WTC11 (cell line): ENCODE data around the gene CTBP1. TPM values are rescaled to one million over a fixed set of nuclear protein-coding genes. Genes with fewer than 3 reads are reported as not detected.

ENCODE experiments used
- ATAC-seq: fragments of 200-7000 bp; cut with Tn5 transposase; 2 replicates; pipeline ENCODE4 v1.10.0; 2021; ENCODE audit warnings: mild to moderate bottlenecking, moderate library complexity
- CTCF ChIA-PET: fragments of 300-600 bp; sonication (Branson Sonifier 250); formaldehyde crosslinking; loops from one replicate; lab custom pipeline; 2021; ENCODE audit warnings: antibody characterized with exemption; lab: Charles Lee
- POLR2A ChIA-PET: fragments of 350-600 bp; sonication (Branson Sonifier 250); formaldehyde crosslinking; loops from one replicate; lab custom pipeline; 2021; ENCODE audit warnings: antibody characterized with exemption; lab: Charles Lee
- DNase-seq: peaks from one replicate; pipeline ENCODE4 v3.0.0; 2021; ENCODE audit warnings: low spot score
- H3K27ac Mint-ChIP-seq: 2 replicates; pipeline ENCODE4 v1.8.0; 2021; ENCODE audit warnings: mixed read lengths
- H3K27me3 Mint-ChIP-seq: 2 replicates; pipeline ENCODE4 v1.8.0; 2021; ENCODE audit warnings: low read depth, mild to moderate bottlenecking, moderate library complexity, mixed read lengths
- H3K36me3 Mint-ChIP-seq: 2 replicates; pipeline ENCODE4 v1.8.0; 2021; ENCODE audit warnings: mixed read lengths
- H3K4me1 Mint-ChIP-seq: 2 replicates; pipeline ENCODE4 v1.8.0; 2022; ENCODE audit warnings: mixed read lengths
- H3K4me3 Mint-ChIP-seq: 2 replicates; pipeline ENCODE4 v1.8.0; 2021; ENCODE audit warnings: mild to moderate bottlenecking, moderate library complexity, mixed read lengths
- H3K9me3 Mint-ChIP-seq: 2 replicates; pipeline ENCODE4 v1.8.0; 2021; ENCODE audit warnings: mixed read lengths
- ATF1 ChIP-seq: sonication (generic); formaldehyde crosslinking; IDR thresholded peaks from 2 replicates; pipeline ENCODE4 v1.8.1; 2023; ENCODE audit warnings: mild to moderate bottlenecking, moderate library complexity, missing genetic modification reagents
- CREB1 ChIP-seq: sonication (generic); formaldehyde crosslinking; IDR thresholded peaks from 2 replicates; pipeline ENCODE4 v1.8.0; 2023; ENCODE audit warnings: mild to moderate bottlenecking, missing genetic modification reagents
- ETV6 ChIP-seq: sonication (generic); formaldehyde crosslinking; IDR thresholded peaks from 2 replicates; pipeline ENCODE4 v1.8.1; 2022; ENCODE audit warnings: mild to moderate bottlenecking, missing genetic modification reagents
- FOXP1 ChIP-seq: sonication (generic); formaldehyde crosslinking; IDR thresholded peaks from 2 replicates; pipeline ENCODE4 v1.8.0; 2022; ENCODE audit warnings: missing genetic modification reagents, mild to moderate bottlenecking, moderate library complexity, borderline replicate concordance
- GTF2I ChIP-seq: fragments of 250-450 bp; sonication (Bioruptor Pico); conservative IDR thresholded peaks from 2 replicates; pipeline ENCODE4 v1.4.0; 2021; ENCODE audit warnings: mild to moderate bottlenecking
- KAT7 ChIP-seq: sonication (generic); formaldehyde crosslinking; IDR thresholded peaks from 2 replicates; pipeline ENCODE4 v1.8.1; 2023; ENCODE audit warnings: missing genetic modification reagents, mild to moderate bottlenecking, borderline replicate concordance
- NR1H2 ChIP-seq: sonication (generic); formaldehyde crosslinking; IDR thresholded peaks from 2 replicates; pipeline ENCODE4 v1.9.0; 2021; ENCODE audit warnings: mild to moderate bottlenecking, moderate library complexity, missing genetic modification reagents
- OVOL2 ChIP-seq: fragments of 250-450 bp; sonication (Bioruptor Pico); IDR thresholded peaks from 2 replicates; pipeline ENCODE4 v1.9.0; 2021; ENCODE audit warnings: mild to moderate bottlenecking, borderline replicate concordance
- RORB ChIP-seq: fragments of 250-450 bp; sonication (Bioruptor Pico); IDR thresholded peaks from 2 replicates; pipeline ENCODE4 v1.9.0; 2021; ENCODE audit warnings: mild to moderate bottlenecking
- SOX15 ChIP-seq: fragments of 250-450 bp; sonication (Bioruptor Pico); IDR thresholded peaks from 2 replicates; pipeline ENCODE4 v1.9.0; 2021; ENCODE audit warnings: mild to moderate bottlenecking
- SP1 ChIP-seq: sonication (generic); formaldehyde crosslinking; conservative IDR thresholded peaks from 2 replicates; pipeline ENCODE4 v1.8.1; 2022; ENCODE audit warnings: missing genetic modification reagents
- ZNF138 ChIP-seq: sonication (generic); formaldehyde crosslinking; conservative IDR thresholded peaks from 2 replicates; pipeline ENCODE4 v1.8.1; 2022; ENCODE audit warnings: mild to moderate bottlenecking, moderate library complexity, missing genetic modification reagents
- ZNF219 ChIP-seq: sonication (generic); formaldehyde crosslinking; IDR thresholded peaks from 2 replicates; pipeline ENCODE4 v1.8.0; 2023; ENCODE audit warnings: missing genetic modification reagents, mild to moderate bottlenecking, borderline replicate concordance
- ZNF317 ChIP-seq: sonication (generic); formaldehyde crosslinking; IDR thresholded peaks from 2 replicates; pipeline ENCODE4 v1.8.1; 2023; ENCODE audit warnings: low read depth, mild to moderate bottlenecking, moderate library complexity, missing genetic modification reagents, borderline replicate concordance
- total RNA-seq: library from RNA; stranded (reverse); gene quantifications from 3 replicates; pipeline ENCODE4 v1.2.3, GENCODE V29; 2021
- TF ChIP-seq, protein P1 (sequence below): sonication (generic); formaldehyde crosslinking; IDR thresholded peaks from 2 replicates; pipeline ENCODE4 v1.8.1; 2023; ENCODE audit warnings: mild to moderate bottlenecking, moderate library complexity, missing genetic modification reagents
- TF ChIP-seq, protein P2 (sequence below): sonication (generic); formaldehyde crosslinking; IDR thresholded peaks from 2 replicates; pipeline ENCODE4 v1.8.1; 2022; ENCODE audit warnings: low read depth, missing genetic modification reagents, borderline replicate concordance
- TF ChIP-seq, protein P3 (sequence below): fragments of 250-450 bp; sonication (Bioruptor Pico); IDR thresholded peaks from 2 replicates; pipeline ENCODE4 v1.9.0; 2021; ENCODE audit warnings: mild to moderate bottlenecking
- TF ChIP-seq, protein P4 (sequence below): fragments of 250-450 bp; sonication (Bioruptor Pico); IDR thresholded peaks from 2 replicates; pipeline ENCODE4 v2.1.2; 2022; ENCODE audit warnings: mild to moderate bottlenecking, moderate library complexity
- TF ChIP-seq, protein P5 (sequence below): sonication (generic); formaldehyde crosslinking; IDR thresholded peaks from 2 replicates; pipeline ENCODE4 v1.8.1; 2022; ENCODE audit warnings: low read depth, mild to moderate bottlenecking, moderate library complexity, missing genetic modification reagents, borderline replicate concordance

The CTBP1 gene
- total RNA-seq, 1 experiment from 2014 or later: 143 TPM

DNA sequence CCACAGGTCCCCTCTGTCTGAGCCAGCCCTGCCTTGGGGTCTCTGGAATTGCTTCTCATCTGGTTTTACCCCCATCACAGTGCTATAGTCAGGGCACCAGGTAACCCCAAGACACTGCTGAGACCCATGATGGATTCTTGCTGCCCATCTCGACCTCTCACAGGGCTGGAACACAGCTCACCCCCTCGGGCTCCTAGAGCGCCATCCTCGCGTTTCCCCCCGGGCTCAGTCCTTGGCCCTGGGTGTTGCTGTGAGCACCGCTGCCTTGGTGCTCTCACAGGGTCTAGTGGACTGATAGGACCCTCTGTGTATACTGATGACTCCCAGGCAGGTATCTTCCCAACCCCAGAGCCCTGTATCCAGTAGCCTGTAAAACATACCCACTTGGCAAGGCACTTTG, 49.5 kb upstream of the CTBP1 start:
- TF ChIP-seq GTF2I (CRISPR knock-in tag) (no peak), FOXP1 (CRISPR knock-in tag) (no peak)
- TF ChIP-seq, protein P1, sequence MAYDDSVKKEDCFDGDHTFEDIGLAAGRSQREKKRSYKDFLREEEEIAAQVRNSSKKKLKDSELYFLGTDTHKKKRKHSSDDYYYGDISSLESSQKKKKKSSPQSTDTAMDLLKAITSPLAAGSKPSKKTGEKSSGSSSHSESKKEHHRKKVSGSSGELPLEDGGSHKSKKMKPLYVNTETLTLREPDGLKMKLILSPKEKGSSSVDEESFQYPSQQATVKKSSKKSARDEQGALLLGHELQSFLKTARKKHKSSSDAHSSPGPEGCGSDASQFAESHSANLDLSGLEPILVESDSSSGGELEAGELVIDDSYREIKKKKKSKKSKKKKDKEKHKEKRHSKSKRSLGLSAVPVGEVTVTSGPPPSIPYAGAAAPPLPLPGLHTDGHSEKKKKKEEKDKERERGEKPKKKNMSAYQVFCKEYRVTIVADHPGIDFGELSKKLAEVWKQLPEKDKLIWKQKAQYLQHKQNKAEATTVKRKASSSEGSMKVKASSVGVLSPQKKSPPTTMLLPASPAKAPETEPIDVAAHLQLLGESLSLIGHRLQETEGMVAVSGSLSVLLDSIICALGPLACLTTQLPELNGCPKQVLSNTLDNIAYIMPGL (CRISPR knock-in tag): no peak
- H3K27me3 Mint-ChIP-seq: no peaks in the 10 kb centered on the region
- H3K4me1 Mint-ChIP-seq: peaks cover 33% of the 10 kb centered on the region
- ATAC-seq (no peak), DNase-seq (no peak)
- ChIA-PET CTCF (no interaction called here), POLR2A (no interaction called here)
- H3K4me3 Mint-ChIP-seq: no peak overlapping the region
- H3K36me3 Mint-ChIP-seq: peaks cover 28% of the 10 kb centered on the region
- H3K9me3 Mint-ChIP-seq: no peaks in the 10 kb centered on the region
- peak overlapping the region; percentile 91; the same call in 1 of the 2 replicates for H3K27ac Mint-ChIP-seq

DNA sequence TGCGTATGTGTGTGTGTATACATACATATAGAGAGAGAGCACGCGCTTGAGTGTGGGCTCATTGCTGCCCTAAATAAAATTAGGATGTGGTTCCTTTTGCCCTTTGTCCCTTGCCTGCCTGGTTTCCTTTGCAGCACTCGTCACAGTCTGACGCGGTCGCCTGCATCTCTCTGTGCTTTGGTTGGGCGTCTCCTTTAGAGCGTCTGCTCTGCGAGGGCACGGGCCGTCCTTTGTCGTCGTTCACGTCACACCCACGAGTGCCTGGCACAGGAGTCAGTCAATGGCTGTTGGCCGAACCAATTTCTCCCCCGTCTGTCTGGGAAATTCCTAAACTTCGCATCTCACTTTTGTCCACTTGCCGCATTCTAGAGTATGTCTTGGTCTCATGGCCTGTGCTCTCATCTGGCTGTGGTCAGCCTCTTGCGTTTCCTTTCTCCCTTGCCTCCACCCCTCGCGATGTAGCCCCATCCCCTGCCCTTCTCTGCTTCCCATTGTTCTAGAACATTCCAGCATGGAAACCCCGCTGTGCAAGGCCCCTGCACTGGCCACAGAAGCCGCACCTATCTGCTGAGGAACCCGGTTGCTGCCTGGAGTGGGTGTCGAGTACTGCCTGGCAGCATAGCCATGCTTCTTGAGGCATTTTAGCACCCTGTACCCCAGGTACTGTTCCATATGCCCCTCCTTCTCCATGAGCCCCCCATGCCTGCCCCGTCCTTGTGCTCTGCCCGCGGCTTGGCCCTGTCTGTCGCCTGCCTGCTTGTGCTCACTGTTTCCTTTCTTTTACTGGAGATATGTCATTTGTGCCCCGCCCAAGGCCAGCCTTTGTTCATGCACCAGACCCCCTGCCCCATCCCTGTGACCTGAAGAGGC, 48.8 kb upstream of the CTBP1 start:
- ATAC-seq: peak; percentile 45
- Mint-ChIP-seq H3K4me1 (peaks cover 33% of the 10 kb centered on the region), H3K27me3 (no peaks in the 10 kb centered on the region), H3K27ac (peak overlapping the region; percentile 91), H3K36me3 (peaks cover 28% of the 10 kb centered on the region), H3K4me3 (no peak overlapping the region), H3K9me3 (no peaks in the 10 kb centered on the region)
- POLR2A ChIA-PET: no interaction called here
- TF ChIP-seq SP1 (CRISPR knock-in tag) (no peak), ZNF219 (CRISPR knock-in tag) (no peak), OVOL2 (CRISPR knock-in tag) (no peak), ZNF317 (CRISPR knock-in tag) (no peak), ZNF138 (CRISPR knock-in tag) (no peak)
- DNase-seq: peak; percentile 63
- CTCF ChIA-PET: no interaction called here

DNA sequence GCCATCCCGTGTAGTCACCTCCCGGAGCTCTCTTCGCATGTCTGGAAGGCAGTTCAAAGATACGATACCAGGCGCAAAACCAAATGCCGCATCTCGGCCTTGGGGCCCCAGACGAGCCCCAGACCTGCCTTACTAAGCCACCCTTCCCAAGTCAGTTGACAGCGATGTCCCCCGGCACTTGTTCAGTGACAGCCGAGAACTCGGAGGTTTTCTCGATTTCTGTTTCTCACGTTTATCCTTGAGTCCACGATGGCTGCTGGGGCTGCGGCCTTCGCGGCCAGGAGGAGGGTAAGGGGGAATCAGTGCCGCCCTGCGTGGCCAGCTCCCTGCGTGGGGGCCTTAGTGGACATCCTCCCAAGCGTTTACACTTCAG, 48.1 kb upstream of the CTBP1 start:
- Mint-ChIP-seq H3K27ac (peak overlapping the region; percentile 91), H3K27me3 (no peaks in the 10 kb centered on the region), H3K9me3 (no peaks in the 10 kb centered on the region), H3K36me3 (peaks cover 26% of the 10 kb centered on the region), H3K4me1 (peaks cover 38% of the 10 kb centered on the region), H3K4me3 (no peak overlapping the region)
- TF ChIP-seq, protein P2, sequence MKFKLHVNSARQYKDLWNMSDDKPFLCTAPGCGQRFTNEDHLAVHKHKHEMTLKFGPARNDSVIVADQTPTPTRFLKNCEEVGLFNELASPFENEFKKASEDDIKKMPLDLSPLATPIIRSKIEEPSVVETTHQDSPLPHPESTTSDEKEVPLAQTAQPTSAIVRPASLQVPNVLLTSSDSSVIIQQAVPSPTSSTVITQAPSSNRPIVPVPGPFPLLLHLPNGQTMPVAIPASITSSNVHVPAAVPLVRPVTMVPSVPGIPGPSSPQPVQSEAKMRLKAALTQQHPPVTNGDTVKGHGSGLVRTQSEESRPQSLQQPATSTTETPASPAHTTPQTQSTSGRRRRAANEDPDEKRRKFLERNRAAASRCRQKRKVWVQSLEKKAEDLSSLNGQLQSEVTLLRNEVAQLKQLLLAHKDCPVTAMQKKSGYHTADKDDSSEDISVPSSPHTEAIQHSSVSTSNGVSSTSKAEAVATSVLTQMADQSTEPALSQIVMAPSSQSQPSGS (CRISPR knock-in tag): no peak
- TF ChIP-seq ATF1 (CRISPR knock-in tag): no peak
- no peak for TF ChIP-seq SOX15 (CRISPR knock-in tag)
- TF ChIP-seq RORB (CRISPR knock-in tag): no peak
- TF ChIP-seq ETV6 (CRISPR knock-in tag): no peak
- TF ChIP-seq, protein P3, sequence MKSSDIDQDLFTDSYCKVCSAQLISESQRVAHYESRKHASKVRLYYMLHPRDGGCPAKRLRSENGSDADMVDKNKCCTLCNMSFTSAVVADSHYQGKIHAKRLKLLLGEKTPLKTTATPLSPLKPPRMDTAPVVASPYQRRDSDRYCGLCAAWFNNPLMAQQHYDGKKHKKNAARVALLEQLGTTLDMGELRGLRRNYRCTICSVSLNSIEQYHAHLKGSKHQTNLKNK (CRISPR knock-in tag): no peak
- DNase-seq: no peak
- ChIA-PET CTCF (no interaction called here), POLR2A (no interaction called here)
- ATAC-seq: no peak

DNA sequence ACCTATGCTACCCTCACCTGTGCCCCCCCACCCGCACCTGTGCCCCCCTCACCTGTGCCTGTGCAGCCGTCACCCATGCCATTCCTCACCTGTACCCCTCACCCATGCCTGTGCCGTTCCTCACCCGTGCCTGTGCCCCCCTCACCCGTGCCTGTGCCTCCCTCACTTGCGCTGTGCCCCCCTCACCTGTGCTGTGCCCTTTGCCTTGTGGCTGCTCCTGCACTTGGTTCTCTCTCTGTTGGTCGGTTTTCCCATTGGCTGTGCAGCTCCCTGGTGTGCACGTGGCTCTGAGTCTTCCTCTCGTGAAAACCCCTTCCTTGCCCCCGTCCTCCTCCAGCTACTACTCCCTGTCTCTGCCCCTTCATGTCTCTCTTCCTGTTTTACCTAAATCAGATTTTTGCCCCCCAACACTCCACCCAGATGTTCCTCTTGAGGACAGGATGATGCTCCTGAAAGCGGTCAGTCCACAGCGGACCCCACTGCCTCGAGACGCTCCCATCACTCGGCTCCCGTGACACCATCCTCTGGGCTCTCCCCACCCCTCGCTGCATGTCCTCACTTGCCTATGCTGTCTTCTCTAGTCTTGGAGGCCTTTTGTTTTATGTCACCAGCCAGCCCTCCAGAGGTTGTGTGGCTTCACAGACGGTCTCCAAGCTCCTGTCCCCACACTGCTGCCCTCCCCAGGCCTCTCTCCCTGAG, 47.5 kb upstream of the CTBP1 start:
- DNase-seq (no peak), ATAC-seq (no peak)
- ChIA-PET CTCF (no interaction called here), POLR2A (no interaction called here)
- Mint-ChIP-seq H3K4me1 (peaks cover 43% of the 10 kb centered on the region), H3K27me3 (no peaks in the 10 kb centered on the region), H3K9me3 (no peaks in the 10 kb centered on the region), H3K27ac (peak overlapping the region; percentile 83), H3K36me3 (peaks cover 23% of the 10 kb centered on the region), H3K4me3 (no peak overlapping the region)
- TF ChIP-seq CREB1 (CRISPR knock-in tag): no peak
- TF ChIP-seq KAT7: no peak
- TF ChIP-seq, protein P4, sequence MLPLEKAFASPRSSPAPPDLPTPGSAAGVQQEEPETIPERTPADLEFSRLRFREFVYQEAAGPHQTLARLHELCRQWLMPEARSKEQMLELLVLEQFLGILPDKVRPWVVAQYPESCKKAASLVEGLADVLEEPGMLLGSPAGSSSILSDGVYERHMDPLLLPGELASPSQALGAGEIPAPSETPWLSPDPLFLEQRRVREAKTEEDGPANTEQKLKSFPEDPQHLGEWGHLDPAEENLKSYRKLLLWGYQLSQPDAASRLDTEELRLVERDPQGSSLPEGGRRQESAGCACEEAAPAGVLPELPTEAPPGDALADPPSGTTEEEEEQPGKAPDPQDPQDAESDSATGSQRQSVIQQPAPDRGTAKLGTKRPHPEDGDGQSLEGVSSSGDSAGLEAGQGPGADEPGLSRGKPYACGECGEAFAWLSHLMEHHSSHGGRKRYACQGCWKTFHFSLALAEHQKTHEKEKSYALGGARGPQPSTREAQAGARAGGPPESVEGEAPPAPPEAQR: no peak
- TF ChIP-seq, protein P5, sequence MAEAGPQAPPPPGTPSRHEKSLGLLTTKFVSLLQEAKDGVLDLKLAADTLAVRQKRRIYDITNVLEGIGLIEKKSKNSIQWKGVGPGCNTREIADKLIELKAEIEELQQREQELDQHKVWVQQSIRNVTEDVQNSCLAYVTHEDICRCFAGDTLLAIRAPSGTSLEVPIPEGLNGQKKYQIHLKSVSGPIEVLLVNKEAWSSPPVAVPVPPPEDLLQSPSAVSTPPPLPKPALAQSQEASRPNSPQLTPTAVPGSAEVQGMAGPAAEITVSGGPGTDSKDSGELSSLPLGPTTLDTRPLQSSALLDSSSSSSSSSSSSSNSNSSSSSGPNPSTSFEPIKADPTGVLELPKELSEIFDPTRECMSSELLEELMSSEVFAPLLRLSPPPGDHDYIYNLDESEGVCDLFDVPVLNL (CRISPR knock-in tag): no peak
- no peak for TF ChIP-seq NR1H2 (CRISPR knock-in tag)
